SK-N-SH (cell line): Measurements from ENCODE around the gene LSM2. TPM values are rescaled to one million over a fixed set of nuclear protein-coding genes. Genes with fewer than 3 reads are reported as not detected.

ENCODE experiments used
- CTCF ChIA-PET: fragments of 300-600, 350-600 bp; formaldehyde crosslinking; extraction: SDS; loops from one replicate; lab custom pipeline; 2021; lab: Yijun Ruan, JAX
- POLR2A ChIA-PET: fragments of 350-600 bp; sonication (Branson Sonifier 250); formaldehyde crosslinking; extraction: SDS; loops from one replicate; lab custom pipeline; 2020; ENCODE audit warnings: antibody characterized with exemption, inconsistent platforms; lab: Yijun Ruan, JAX
- DNase-seq: peaks from one replicate; pipeline ENCODE4 v3.0.0; 2012
- H2AFZ ChIP-seq: fragments of 200-600 bp; sonication (generic); 2 replicates; pipeline ENCODE4 v1.8.1; 2016; ENCODE audit warnings: antibody characterized with exemption, mild to moderate bottlenecking, low read depth
- H3F3A ChIP-seq: fragments of 200-600 bp; sonication (generic); replicated peaks from 2 replicates; pipeline ENCODE3; 2016; ENCODE audit warnings: antibody characterized with exemption, mild to moderate bottlenecking; ENCODE audit not compliant: insufficient read depth
- H3K27ac ChIP-seq, 2 experiments: fragments of 200-500 bp in 1 of 2; fragments of 200-600 bp in 1 of 2; sonication (Bioruptor generic) in 1 of 2; sonication (generic), shearing (Covaris generic) in 1 of 2; 2 replicates each; pipeline versions ENCODE4 v1.5.1 to v1.6.1; 2014 to 2016; ENCODE audit warnings: low read depth in 2 of 2, inconsistent platforms in 1 of 2, low read length in 1 of 2, mild to moderate bottlenecking in 1 of 2, mixed read lengths in 1 of 2
- H3K27me3 ChIP-seq: fragments of 200-600 bp; sonication (generic), shearing (Covaris generic); 2 replicates; pipeline ENCODE4 v1.6.1; 2016; ENCODE audit warnings: mixed run types; ENCODE audit not compliant: insufficient read depth
- H3K36me3 ChIP-seq, 2 experiments: fragments of 200-500 bp in 1 of 2; fragments of 200-600 bp in 1 of 2; sonication (Bioruptor generic) in 1 of 2; sonication (generic) in 1 of 2; replicated peaks in 1 of 2; 2 replicates each; pipeline versions ENCODE3 to v1.5.1; 2014 to 2016; ENCODE audit warnings: low read length in 1 of 2, mild to moderate bottlenecking in 1 of 2; ENCODE audit not compliant: insufficient read depth in 2 of 2, control insufficient read depth in 1 of 2
- H3K4me1 ChIP-seq, 2 experiments: fragments of 200-500 bp in 1 of 2; fragments of 200-600 bp in 1 of 2; sonication (Bioruptor generic) in 1 of 2; sonication (generic), shearing (Covaris generic) in 1 of 2; 2 replicates each; pipeline versions ENCODE4 v1.5.1 to v1.6.1; 2014 to 2016; ENCODE audit warnings: low read depth in 1 of 2, low read length in 1 of 2, mixed run types in 1 of 2; ENCODE audit not compliant: insufficient read depth in 2 of 2, control insufficient read depth in 1 of 2
- H3K4me2 ChIP-seq: fragments of 200-600 bp; sonication (generic), shearing (Covaris generic); 2 replicates; pipeline ENCODE4 v1.6.1; 2017; ENCODE audit warnings: mixed run types
- H3K4me3 ChIP-seq, 2 experiments: fragments of 200-500 bp in 1 of 2; fragments of 200-600 bp in 1 of 2; sonication (Bioruptor generic) in 1 of 2; sonication (generic), shearing (Covaris generic) in 1 of 2; 2 replicates each; pipeline versions ENCODE4 v1.5.1 to v1.8.1; 2014 to 2016; ENCODE audit warnings: low read depth in 2 of 2, inconsistent platforms in 1 of 2, low read length in 1 of 2, mild to moderate bottlenecking in 1 of 2, mixed read lengths in 1 of 2, moderate library complexity in 1 of 2
- H3K79me2 ChIP-seq: fragments of 200-600 bp; sonication (generic); 2 replicates; pipeline ENCODE4 v1.8.1; 2017; ENCODE audit warnings: mild to moderate bottlenecking; ENCODE audit not compliant: insufficient read depth
- H3K9ac ChIP-seq: fragments of 200-600 bp; sonication (generic); 2 replicates; pipeline ENCODE4 v1.6.1; 2017; ENCODE audit warnings: mixed run types
- H3K9me2 ChIP-seq: fragments of 200-600 bp; sonication (generic); 2 replicates; pipeline ENCODE4 v1.6.1; 2017; ENCODE audit warnings: mixed run types
- H3K9me3 ChIP-seq: fragments of 200-600 bp; sonication (generic); 2 replicates; pipeline ENCODE4 v1.6.1; 2017; ENCODE audit warnings: mixed run types, mild to moderate bottlenecking, moderate library complexity
- H4K20me1 ChIP-seq: fragments of 200-600 bp; sonication (generic); 2 replicates; pipeline ENCODE4 v1.6.1; 2017; ENCODE audit warnings: mild to moderate bottlenecking, mixed run types; ENCODE audit not compliant: insufficient read depth
- CHD2 ChIP-seq: fragments of 150-350 bp; IDR thresholded peaks from 2 replicates; pipeline ENCODE4 v1.6.1; 2018; ENCODE audit warnings: low read length; ENCODE audit not compliant: partially characterized antibody
- ELF1 ChIP-seq: IDR thresholded peaks from 2 replicates; pipeline ENCODE4 v1.4.0; 2012
- JUND ChIP-seq: IDR thresholded peaks from 2 replicates; pipeline ENCODE4 v1.4.0; 2012
- MEF2A ChIP-seq: IDR thresholded peaks from 2 replicates; pipeline ENCODE4 v1.4.0; 2012; ENCODE audit warnings: low read depth, borderline replicate concordance
- NRF1 ChIP-seq: IDR thresholded peaks from 2 replicates; pipeline ENCODE4 v1.6.1; 2012; ENCODE audit warnings: low read depth, mild to moderate bottlenecking, low read length
- POLR2AphosphoS5 ChIP-seq: IDR thresholded peaks from 2 replicates; pipeline ENCODE4 v1.6.1; 2012; ENCODE audit warnings: low read depth, low read length
- RCOR1 ChIP-seq: fragments of 150-350 bp; IDR thresholded peaks from 2 replicates; pipeline ENCODE4 v1.6.1; 2017; ENCODE audit warnings: antibody characterized with exemption, low read length
- RXRA ChIP-seq: IDR thresholded peaks from 2 replicates; pipeline ENCODE4 v1.4.0; 2012; ENCODE audit warnings: low read depth, mild to moderate bottlenecking, borderline replicate concordance
- SIN3A ChIP-seq: IDR thresholded peaks from 2 replicates; pipeline ENCODE4 v1.6.1; 2012; ENCODE audit warnings: low read depth, mild to moderate bottlenecking, low read length, moderate library complexity, borderline replicate concordance
- TAF1 ChIP-seq: IDR thresholded peaks from 2 replicates; pipeline ENCODE4 v1.6.1; 2012; ENCODE audit warnings: low read depth, mild to moderate bottlenecking, low read length, moderate library complexity, borderline replicate concordance
- TCF12 ChIP-seq: IDR thresholded peaks from 2 replicates; pipeline ENCODE4 v1.4.0; 2012
- TEAD4 ChIP-seq: IDR thresholded peaks from 2 replicates; pipeline ENCODE4 v1.4.0; 2012; ENCODE audit warnings: mild to moderate bottlenecking, borderline replicate concordance; ENCODE audit not compliant: insufficient read depth
- YY1 ChIP-seq: IDR thresholded peaks from 2 replicates; pipeline ENCODE4 v1.4.0; 2012; ENCODE audit warnings: low read depth, mild to moderate bottlenecking
- WGBS: methylation state at CpG from one replicate; pipeline ENCODE4 v1.1.6; 2017; ENCODE audit warnings: low lambda C conversion rate; 5-methylcytosine and 5-hydroxymethylcytosine counted together
- polyA plus RNA-seq, 3 experiments: library from polyadenylated mRNA; depleted of rRNA; stranded (reverse); fragments of >200 nt; gene quantifications; 2 replicates each; pipeline ENCODE4 v1.2.3, GENCODE V29; 2012
- TF ChIP-seq, protein P1 (sequence below): fragments of 150-350 bp; IDR thresholded peaks from 2 replicates; pipeline ENCODE4 v1.6.1; 2016; ENCODE audit warnings: mild to moderate bottlenecking, low read depth, low read length
- TF ChIP-seq, protein P2 (sequence below): fragments of 150-350 bp; IDR thresholded peaks from 2 replicates; pipeline ENCODE4 v1.6.1; 2017; ENCODE audit warnings: antibody characterized with exemption, low read length, low read depth, borderline replicate concordance
- TF ChIP-seq, protein P3 (sequence below): IDR thresholded peaks from 2 replicates; pipeline ENCODE4 v1.4.0; 2012; ENCODE audit warnings: low read depth
- TF ChIP-seq, protein P4 (sequence below): IDR thresholded peaks from 2 replicates; pipeline ENCODE4; 2012

The LSM2 gene
- polyA plus RNA-seq, 1 of the 3 experiments (the other 2 are of a cell fraction), result 79.1 TPM

DNA sequence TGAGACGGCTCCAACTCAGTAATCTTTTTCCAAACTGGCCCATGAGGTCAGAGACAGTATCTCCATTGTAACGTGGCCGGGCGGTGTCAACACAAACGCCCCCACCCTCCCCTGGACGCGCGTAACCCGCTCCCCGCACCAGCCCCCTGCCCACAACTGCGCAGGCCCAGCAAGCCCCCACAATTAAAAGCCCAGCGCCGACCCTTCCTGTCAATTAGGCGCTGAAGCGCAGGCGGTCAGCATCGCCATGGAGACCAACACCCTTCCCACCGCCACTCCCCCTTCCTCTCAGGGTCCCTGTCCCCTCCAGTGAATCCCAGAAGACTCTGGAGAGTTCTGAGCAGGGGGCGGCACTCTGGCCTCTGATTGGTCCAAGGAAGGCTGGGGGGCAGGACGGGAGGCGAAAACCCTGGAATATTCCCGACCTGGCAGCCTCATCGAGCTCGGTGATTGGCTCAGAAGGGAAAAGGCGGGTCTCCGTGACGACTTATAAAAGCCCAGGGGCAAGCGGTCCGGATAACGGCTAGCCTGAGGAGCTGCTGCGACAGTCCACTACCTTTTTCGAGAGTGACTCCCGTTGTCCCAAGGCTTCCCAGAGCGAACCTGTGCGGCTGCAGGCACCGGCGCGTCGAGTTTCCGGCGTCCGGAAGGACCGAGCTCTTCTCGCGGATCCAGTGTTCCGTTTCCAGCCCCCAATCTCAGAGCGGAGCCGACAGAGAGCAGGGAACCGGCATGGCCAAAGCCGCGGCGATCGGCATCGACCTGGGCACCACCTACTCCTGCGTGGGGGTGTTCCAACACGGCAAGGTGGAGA lies 8.5 kb upstream of the LSM2 start, which contains the start of the genes HSPA1A and HSPA1L (continued):
- TF ChIP-seq, protein P1, sequence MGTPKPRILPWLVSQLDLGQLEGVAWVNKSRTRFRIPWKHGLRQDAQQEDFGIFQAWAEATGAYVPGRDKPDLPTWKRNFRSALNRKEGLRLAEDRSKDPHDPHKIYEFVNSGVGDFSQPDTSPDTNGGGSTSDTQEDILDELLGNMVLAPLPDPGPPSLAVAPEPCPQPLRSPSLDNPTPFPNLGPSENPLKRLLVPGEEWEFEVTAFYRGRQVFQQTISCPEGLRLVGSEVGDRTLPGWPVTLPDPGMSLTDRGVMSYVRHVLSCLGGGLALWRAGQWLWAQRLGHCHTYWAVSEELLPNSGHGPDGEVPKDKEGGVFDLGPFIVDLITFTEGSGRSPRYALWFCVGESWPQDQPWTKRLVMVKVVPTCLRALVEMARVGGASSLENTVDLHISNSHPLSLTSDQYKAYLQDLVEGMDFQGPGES, result no peak; the same call in 1 of the 2 replicates
- TF ChIP-seq TEAD4 (no peak), TAF1 (peak; percentile 92; the same call in 1 of the 2 replicates)

DNA sequence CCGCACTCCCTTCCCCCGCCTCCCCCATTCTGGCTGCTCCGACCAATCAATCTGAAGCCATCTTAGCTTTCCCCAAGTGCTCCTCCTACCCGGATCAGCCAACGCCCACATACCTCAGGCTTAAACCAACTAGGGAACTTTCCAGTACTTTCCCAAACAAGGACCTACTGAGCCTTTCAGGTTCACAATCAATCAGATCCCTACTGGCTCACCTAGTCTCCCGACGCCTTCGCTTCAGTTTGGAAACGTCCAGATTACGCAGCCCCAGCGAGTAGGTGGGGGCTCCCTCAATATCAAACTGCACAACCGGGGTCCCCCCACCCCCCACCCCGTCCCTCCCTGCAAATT lies 7.9 kb upstream of the LSM2 start:
- peaks cover 11% of the 10 kb centered on the region for H3F3A ChIP-seq
- no peaks in the 10 kb centered on the region for H3K27me3 ChIP-seq
- no peaks in the 10 kb centered on the region for H3K9me2 ChIP-seq
- peak overlapping the region; percentile 74; the same call in 1 of the 2 replicates for H3K9ac ChIP-seq
- peaks cover 10% of the 10 kb centered on the region for H3K79me2 ChIP-seq
- no peak for DNase-seq
- H3K4me3 ChIP-seq, result peak overlapping the region; percentile 62 to 79
- H4K20me1 ChIP-seq, result no peaks in the 10 kb centered on the region
- H2AFZ ChIP-seq, result peak overlapping the region; percentile 68
- CTCF ChIA-PET, result interaction anchor here (0.6 to 4.5 kb wide), 5 partner anchors 16 to 126 kb away, joined by 3 to 27 read pairs (median 7); partner anchors contain the start of gene VARS1
- H3K4me1 ChIP-seq, result peaks cover 4 to 6% of the 10 kb centered on the region in 2 experiments; a peak in 2 of 4 replicates
- peak overlapping the region; percentile 98 for H3K27ac ChIP-seq
- H3K4me2 ChIP-seq, result peak overlapping the region; percentile 97
- POLR2A ChIA-PET, result interaction anchor here (0.7 to 2.2 kb wide), 13 partner anchors 8 to 314 kb away, joined by 3 to 10 read pairs (median 4); partner anchors contain the start of genes ATF6B, DDAH2, EHMT2 and HSPA1B
- no peaks in the 10 kb centered on the region for H3K9me3 ChIP-seq
- under 1% methylated on average over 13 of the region's 13 CpGs for WGBS
- no peaks in the 10 kb centered on the region for H3K36me3 ChIP-seq
- TF ChIP-seq, protein P2, sequence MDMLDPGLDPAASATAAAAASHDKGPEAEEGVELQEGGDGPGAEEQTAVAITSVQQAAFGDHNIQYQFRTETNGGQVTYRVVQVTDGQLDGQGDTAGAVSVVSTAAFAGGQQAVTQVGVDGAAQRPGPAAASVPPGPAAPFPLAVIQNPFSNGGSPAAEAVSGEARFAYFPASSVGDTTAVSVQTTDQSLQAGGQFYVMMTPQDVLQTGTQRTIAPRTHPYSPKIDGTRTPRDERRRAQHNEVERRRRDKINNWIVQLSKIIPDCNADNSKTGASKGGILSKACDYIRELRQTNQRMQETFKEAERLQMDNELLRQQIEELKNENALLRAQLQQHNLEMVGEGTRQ, result no peak
- TF ChIP-seq, protein P3, sequence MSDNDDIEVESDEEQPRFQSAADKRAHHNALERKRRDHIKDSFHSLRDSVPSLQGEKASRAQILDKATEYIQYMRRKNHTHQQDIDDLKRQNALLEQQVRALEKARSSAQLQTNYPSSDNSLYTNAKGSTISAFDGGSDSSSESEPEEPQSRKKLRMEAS, result no peak; the same call in 1 of the 2 replicates
- TF ChIP-seq TEAD4 (0 out of 2 replicates have a peak, but pooled peaks have one; percentile 17), NRF1 (no peak), POLR2AphosphoS5 (peak; percentile 66; the same call in 1 of the 2 replicates), YY1 (no peak), TAF1 (peak; percentile 45; the same call in 1 of the 2 replicates), MEF2A (no peak), RXRA (no peak), ELF1 (no peak), CHD2 (peak; percentile 62), RCOR1 (no peak), TCF12 (no peak), JUND (no peak), SIN3A (peak; percentile 34; the same call in 1 of the 2 replicates)
- TF ChIP-seq, protein P4, sequence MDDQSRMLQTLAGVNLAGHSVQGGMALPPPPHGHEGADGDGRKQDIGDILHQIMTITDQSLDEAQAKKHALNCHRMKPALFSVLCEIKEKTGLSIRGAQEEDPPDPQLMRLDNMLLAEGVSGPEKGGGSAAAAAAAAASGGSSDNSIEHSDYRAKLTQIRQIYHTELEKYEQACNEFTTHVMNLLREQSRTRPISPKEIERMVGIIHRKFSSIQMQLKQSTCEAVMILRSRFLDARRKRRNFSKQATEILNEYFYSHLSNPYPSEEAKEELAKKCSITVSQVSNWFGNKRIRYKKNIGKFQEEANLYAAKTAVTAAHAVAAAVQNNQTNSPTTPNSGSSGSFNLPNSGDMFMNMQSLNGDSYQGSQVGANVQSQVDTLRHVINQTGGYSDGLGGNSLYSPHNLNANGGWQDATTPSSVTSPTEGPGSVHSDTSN, result peak; percentile 50
- TF ChIP-seq, all 33 proteins: peak for 6
